ENCODE results near the gene CPS1. TPM values are rescaled to one million over a fixed set of nuclear protein-coding genes. Genes with fewer than 3 reads are reported as not detected.

Gene CPS1
- total RNA-seq, 1 donor from 2014 or later, result 4.6 TPM

GRCh38 chr2:210673117-210673516, 116.7 kb downstream of the CPS1 start:
- H3K4me1 Mint-ChIP-seq (ENCODE audit: low read depth), result no peaks in the 10 kb centered on the region
- DNase-seq (ENCODE audit: low spot score), result no peak
- no peaks in the 10 kb centered on the region for H3K36me3 Mint-ChIP-seq (ENCODE audit: low read depth)
- no peaks in the 10 kb centered on the region for H3K9me3 Mint-ChIP-seq (ENCODE audit: low read depth)
- no peaks in the 10 kb centered on the region for H3K27me3 Mint-ChIP-seq (ENCODE audit: low read depth)
- no peak for TF ChIP-seq CTCF (IDR thresholded peaks at IDR 0.05)
- H3K27ac Mint-ChIP-seq (ENCODE audit: unreplicated experiment), result no peak overlapping the region
- no peak overlapping the region for H3K4me3 Mint-ChIP-seq (ENCODE audit: unreplicated experiment)

- Mint-ChIP-seq H3K9me3 (ENCODE audit: low read depth) (no peaks in the 10 kb centered on the region), H3K4me1 (ENCODE audit: low read depth) (no peaks in the 10 kb centered on the region), H3K36me3 (ENCODE audit: low read depth) (no peaks in the 10 kb centered on the region), H3K27ac (ENCODE audit: unreplicated experiment) (no peak overlapping the region), H3K4me3 (ENCODE audit: unreplicated experiment) (no peak overlapping the region), H3K27me3 (ENCODE audit: low read depth) (no peaks in the 10 kb centered on the region)
- no peak for TF ChIP-seq CTCF (IDR thresholded peaks at IDR 0.05)
- no peak for DNase-seq (ENCODE audit: low spot score)
These were observed 119.7 kb downstream of the CPS1 start for GRCh38 chr2:210676067-210676466.

- Mint-ChIP-seq H3K27ac (ENCODE audit: unreplicated experiment) (no peak overlapping the region), H3K36me3 (ENCODE audit: low read depth) (no peaks in the 10 kb centered on the region), H3K4me3 (ENCODE audit: unreplicated experiment) (no peak overlapping the region), H3K9me3 (ENCODE audit: low read depth) (no peaks in the 10 kb centered on the region), H3K27me3 (ENCODE audit: low read depth) (no peaks in the 10 kb centered on the region), H3K4me1 (ENCODE audit: low read depth) (peaks cover 9% of the 10 kb centered on the region)
- DNase-seq (ENCODE audit: low spot score), result no peak
- TF ChIP-seq CTCF (IDR thresholded peaks at IDR 0.05), result no peak
These were observed 125.1 kb downstream of the CPS1 start for GRCh38 chr2:210681491-210681890.

GRCh38 chr2:210686401-210686800, 130.0 kb downstream of the CPS1 start:
- H3K36me3 Mint-ChIP-seq (ENCODE audit: low read depth), result no peaks in the 10 kb centered on the region
- no peak for TF ChIP-seq CTCF (IDR thresholded peaks at IDR 0.05)
- H3K4me1 Mint-ChIP-seq (ENCODE audit: low read depth), result peaks cover 9% of the 10 kb centered on the region
- no peaks in the 10 kb centered on the region for H3K27me3 Mint-ChIP-seq (ENCODE audit: low read depth)
- no peak overlapping the region for H3K4me3 Mint-ChIP-seq (ENCODE audit: unreplicated experiment)
- no peak overlapping the region for H3K27ac Mint-ChIP-seq (ENCODE audit: unreplicated experiment)
- DNase-seq (ENCODE audit: low spot score), result no peak
- no peaks in the 10 kb centered on the region for H3K9me3 Mint-ChIP-seq (ENCODE audit: low read depth)

- Mint-ChIP-seq H3K27me3 (ENCODE audit: low read depth) (no peaks in the 10 kb centered on the region), H3K36me3 (ENCODE audit: low read depth) (no peaks in the 10 kb centered on the region), H3K9me3 (ENCODE audit: low read depth) (no peaks in the 10 kb centered on the region)
These were observed 131.5 kb downstream of the CPS1 start for GRCh38 chr2:210687786-210688470.

More at GRCh38 chr2:210687786-210688470, 131.5 kb downstream of the CPS1 start:
- Mint-ChIP-seq H3K4me3 (ENCODE audit: unreplicated experiment) (no peak overlapping the region), H3K27ac (ENCODE audit: unreplicated experiment) (no peak overlapping the region), H3K4me1 (ENCODE audit: low read depth) (peaks cover 9% of the 10 kb centered on the region)
- DNase-seq (ENCODE audit: low spot score), result no peak
- no peak for TF ChIP-seq CTCF (IDR thresholded peaks at IDR 0.05)
